ENCODE results near the gene PRR23E.

PRR23E gene

DNA sequence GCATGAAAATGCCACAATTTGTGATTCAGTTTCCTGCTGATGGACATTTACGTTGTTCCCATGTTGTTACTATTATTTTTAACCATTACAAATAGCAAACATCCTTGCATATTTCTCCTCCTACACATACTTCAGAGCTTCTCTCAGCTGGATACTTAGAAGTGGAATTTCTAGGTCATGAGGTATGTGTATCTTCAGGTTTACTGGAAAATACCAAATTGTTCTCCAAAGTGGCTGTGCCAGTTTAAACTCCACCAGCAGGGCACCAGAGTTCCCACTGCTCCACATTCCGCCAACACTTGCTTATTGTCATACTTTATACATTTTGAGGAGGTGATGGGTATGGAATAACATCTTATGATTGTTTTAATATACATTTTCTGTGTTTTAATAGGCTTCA is 45.7 kb downstream of the PRR23E start:
- Histone ChIP-seq H3K9me3 (ENCODE audit: control insufficient read depth, low read length) (peaks cover 25% of the 10 kb centered on the region), H3K27me3 (replicated peaks; ENCODE audit: control insufficient read depth, insufficient read depth, low read length) (peaks cover 8% of the 10 kb centered on the region), H3K4me3 (ENCODE audit: low read length) (no peak overlapping the region), H3K9ac (ENCODE audit: low read length) (no peak overlapping the region), H3K36me3 (ENCODE audit: control insufficient read depth, insufficient read depth, low read length, severe bottlenecking) (no peaks in the 10 kb centered on the region), H3K4me1 (ENCODE audit: control insufficient read depth, insufficient read depth, low read length) (no peaks in the 10 kb centered on the region)
- DNase-seq (ENCODE audit: low read depth): no peak

DNA sequence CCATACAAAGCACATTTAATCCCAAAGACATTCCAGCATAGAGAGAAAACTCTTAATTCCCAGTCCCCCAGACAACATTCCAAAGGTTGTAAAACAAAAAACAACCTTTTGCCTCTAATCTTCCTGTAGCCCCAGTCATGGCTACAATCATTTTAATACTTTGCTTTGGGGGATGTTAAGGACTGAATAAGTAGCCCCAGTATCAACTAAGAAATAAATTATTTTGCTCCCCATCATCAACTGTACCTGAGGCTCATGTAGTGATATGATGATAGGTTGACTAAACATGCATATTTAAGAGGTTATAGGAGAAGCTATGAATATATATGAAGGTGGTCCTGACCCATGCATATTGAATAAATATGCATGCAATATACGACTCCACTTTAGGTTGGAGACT is 54.4 kb downstream of the PRR23E start:
- H3K4me1 ChIP-seq (ENCODE audit: control insufficient read depth, insufficient read depth, low read length): no peaks in the 10 kb centered on the region
- no peak overlapping the region for H3K9ac ChIP-seq (ENCODE audit: low read length)
- H3K27me3 ChIP-seq (replicated peaks; ENCODE audit: control insufficient read depth, insufficient read depth, low read length): peaks cover 9% of the 10 kb centered on the region
- H3K36me3 ChIP-seq (ENCODE audit: control insufficient read depth, insufficient read depth, low read length, severe bottlenecking): no peaks in the 10 kb centered on the region
- peaks cover 36% of the 10 kb centered on the region for H3K9me3 ChIP-seq (ENCODE audit: control insufficient read depth, low read length)
- DNase-seq (ENCODE audit: low read depth): no peak
- no peak overlapping the region for H3K4me3 ChIP-seq (ENCODE audit: low read length)

Measured in adipocyte (in vitro differentiated cells).